Muscle layer of duodenum (tissue), 2 donors: ENCODE measurements around the gene ME3.
"Not testable (repeated sequence)": the region's sequence is repeated elsewhere in the genome, so short reads cannot be mapped to it uniquely, and the experiment has no call there.

Experiments
- H3K27ac ChIP-seq: one replicate; pipeline ENCODE4 v1.7.0; 2013; ENCODE audit warnings: mild to moderate bottlenecking, low read length
- H3K27me3 ChIP-seq: one replicate; pipeline ENCODE4 v1.7.0; 2013; ENCODE audit warnings: low read depth, mild to moderate bottlenecking, control low read depth, low read length
- H3K36me3 ChIP-seq, 2 donors: one replicate each; pipeline ENCODE4 v1.7.0; 2013; ENCODE audit warnings: low read length in 2 of 2, control low read depth in 1 of 2, mild to moderate bottlenecking in 1 of 2; ENCODE audit not compliant: insufficient read depth in 2 of 2, control insufficient read depth in 1 of 2
- H3K4me1 ChIP-seq, 2 donors: one replicate each; pipeline ENCODE4 v1.7.0; 2013; ENCODE audit warnings: low read length in 2 of 2, mild to moderate bottlenecking in 2 of 2, control low read depth in 1 of 2, moderate library complexity in 1 of 2; ENCODE audit not compliant: insufficient read depth in 2 of 2, control insufficient read depth in 1 of 2
- H3K4me3 ChIP-seq, 2 donors: one replicate each; pipeline ENCODE4 v1.7.0; 2013; ENCODE audit warnings: low read length in 2 of 2, low read depth in 1 of 2, mild to moderate bottlenecking in 1 of 2
- H3K9me3 ChIP-seq, 2 donors: one replicate each; pipeline ENCODE4 v1.7.0; 2013; ENCODE audit warnings: low read length in 2 of 2, control low read depth in 1 of 2, mild to moderate bottlenecking in 1 of 2; ENCODE audit not compliant: control insufficient read depth in 1 of 2
- donor health status: healthy.

ME3 gene

GRCh38 chr11:86569109-86569508 lies 103.3 kb downstream of the ME3 start:
- Histone ChIP-seq H3K36me3 (no peaks in the 10 kb centered on the region), H3K27me3 (no peaks in the 10 kb centered on the region), H3K27ac (no peak overlapping the region), H3K9me3 (no peaks in the 10 kb centered on the region), H3K4me1 (peaks cover 0 to 4% of the 10 kb centered on the region in 2 donors), H3K4me3 (no peak overlapping the region)

- Histone ChIP-seq H3K27ac (no peak overlapping the region), H3K4me3 (no peak overlapping the region), H3K9me3 (no peaks in the 10 kb centered on the region), H3K27me3 (no peaks in the 10 kb centered on the region), H3K36me3 (no peaks in the 10 kb centered on the region), H3K4me1 (peaks cover 0 to 4% of the 10 kb centered on the region in 2 donors)
Observed at GRCh38 chr11:86565801-86566312, 106.6 kb downstream of the ME3 start.

GRCh38 chr11:86565388-86565787 lies 107.0 kb downstream of the ME3 start:
- Histone ChIP-seq H3K4me3 (no peak overlapping the region), H3K27me3 (no peaks in the 10 kb centered on the region), H3K9me3 (no peaks in the 10 kb centered on the region)

GRCh38 chr11:86562842-86563241 lies 109.6 kb downstream of the ME3 start:
- H3K9me3 ChIP-seq, H3K27me3 ChIP-seq, H3K27ac ChIP-seq, H3K4me3 ChIP-seq, H3K36me3 ChIP-seq: not testable (repeated sequence)
- H3K4me1 ChIP-seq = peaks cover 8 to 11% of the 10 kb centered on the region in 2 donors

More at GRCh38 chr11:86565388-86565787, 107.0 kb downstream of the ME3 start:
- Histone ChIP-seq H3K4me1 (peaks cover 0 to 4% of the 10 kb centered on the region in 2 donors), H3K27ac (no peak overlapping the region), H3K36me3 (no peaks in the 10 kb centered on the region)

GRCh38 chr11:86559311-86559945 lies 113.0 kb downstream of the ME3 start:
- Histone ChIP-seq H3K4me1 (peaks cover 4 to 11% of the 10 kb centered on the region in 2 donors), H3K36me3 (peaks cover 0 to 6% of the 10 kb centered on the region in 2 donors), H3K9me3 (no peaks in the 10 kb centered on the region), H3K27ac (peak overlapping the region; percentile 19), H3K4me3 (no peak overlapping the region), H3K27me3 (no peaks in the 10 kb centered on the region)

GRCh38 chr11:86558841-86559240 lies 113.6 kb downstream of the ME3 start:
- no peaks in the 10 kb centered on the region for H3K9me3 ChIP-seq
- peaks cover 4 to 11% of the 10 kb centered on the region in 2 donors for H3K4me1 ChIP-seq
- no peak overlapping the region for H3K4me3 ChIP-seq
- peaks cover 0 to 6% of the 10 kb centered on the region in 2 donors for H3K36me3 ChIP-seq
- no peaks in the 10 kb centered on the region for H3K27me3 ChIP-seq
- no peak overlapping the region for H3K27ac ChIP-seq

- H3K4me1 ChIP-seq = peaks cover 4 to 11% of the 10 kb centered on the region in 2 donors
- H3K36me3 ChIP-seq = peaks cover 0 to 7% of the 10 kb centered on the region in 2 donors
- H3K4me3 ChIP-seq = no peak overlapping the region
- no peaks in the 10 kb centered on the region for H3K27me3 ChIP-seq
- H3K9me3 ChIP-seq = no peaks in the 10 kb centered on the region
- H3K27ac ChIP-seq = no peak overlapping the region
Observed at GRCh38 chr11:86558207-86558606, 114.2 kb downstream of the ME3 start.

- H3K4me1 ChIP-seq = peaks cover 11 to 15% of the 10 kb centered on the region in 2 donors
- H3K36me3 ChIP-seq = peaks cover 0 to 10% of the 10 kb centered on the region in 2 donors
- no peaks in the 10 kb centered on the region for H3K27me3 ChIP-seq
- H3K4me3 ChIP-seq = no peak overlapping the region
- H3K9me3 ChIP-seq = no peaks in the 10 kb centered on the region
- no peak overlapping the region for H3K27ac ChIP-seq
Observed at GRCh38 chr11:86555866-86556265, 116.5 kb downstream of the ME3 start.

GRCh38 chr11:86555401-86555800 lies 117.0 kb downstream of the ME3 start:
- Histone ChIP-seq H3K4me1 (peaks cover 11 to 15% of the 10 kb centered on the region in 2 donors), H3K27ac (no peak overlapping the region), H3K36me3 (peaks cover 0 to 10% of the 10 kb centered on the region in 2 donors)

GRCh38 chr11:86553265-86553664 lies 119.2 kb downstream of the ME3 start:
- no peak overlapping the region for H3K27ac ChIP-seq

More at GRCh38 chr11:86555401-86555800, 117.0 kb downstream of the ME3 start:
- H3K9me3 ChIP-seq = no peaks in the 10 kb centered on the region
- no peak overlapping the region for H3K4me3 ChIP-seq
- H3K27me3 ChIP-seq = no peaks in the 10 kb centered on the region

GRCh38 chr11:86551288-86552092 lies 120.9 kb downstream of the ME3 start:
- Histone ChIP-seq H3K4me1 (peaks cover 0 to 10% of the 10 kb centered on the region in 2 donors), H3K9me3 (no peaks in the 10 kb centered on the region), H3K36me3 (peaks cover 0 to 10% of the 10 kb centered on the region in 2 donors), H3K27ac (peak overlapping the region; percentile 6), H3K4me3 (no peak overlapping the region), H3K27me3 (no peaks in the 10 kb centered on the region)

More at GRCh38 chr11:86553265-86553664, 119.2 kb downstream of the ME3 start:
- Histone ChIP-seq H3K4me1 (peaks cover 0 to 10% of the 10 kb centered on the region in 2 donors), H3K9me3 (no peaks in the 10 kb centered on the region), H3K4me3 (no peak overlapping the region), H3K27me3 (no peaks in the 10 kb centered on the region), H3K36me3 (peaks cover 0 to 10% of the 10 kb centered on the region in 2 donors)
